Measurements from ENCODE around the gene SLC36A3.
"Not testable (repeated sequence)": the region's sequence is repeated elsewhere in the genome, so short reads cannot be mapped to it uniquely, and the experiment has no call there.

Gene SLC36A3

DNA sequence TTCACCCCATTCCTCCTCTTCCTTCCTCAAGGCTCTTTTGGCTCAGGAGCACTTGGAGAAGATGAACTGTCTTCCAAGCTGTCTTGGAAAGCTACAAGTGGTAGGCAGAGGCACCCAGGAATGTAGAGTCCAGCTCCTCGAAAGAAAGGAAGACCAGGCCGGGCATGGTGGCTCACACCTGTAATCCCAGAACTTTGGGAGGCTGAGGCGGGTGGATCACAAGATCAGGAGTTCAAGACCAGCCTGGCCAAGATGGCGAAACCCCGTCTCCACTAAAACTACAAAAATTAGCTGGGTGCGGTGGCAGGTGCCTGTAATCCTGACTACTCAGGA lies 68.4 kb downstream of the SLC36A3 start:
- not testable (repeated sequence) for DNase-seq

DNA sequence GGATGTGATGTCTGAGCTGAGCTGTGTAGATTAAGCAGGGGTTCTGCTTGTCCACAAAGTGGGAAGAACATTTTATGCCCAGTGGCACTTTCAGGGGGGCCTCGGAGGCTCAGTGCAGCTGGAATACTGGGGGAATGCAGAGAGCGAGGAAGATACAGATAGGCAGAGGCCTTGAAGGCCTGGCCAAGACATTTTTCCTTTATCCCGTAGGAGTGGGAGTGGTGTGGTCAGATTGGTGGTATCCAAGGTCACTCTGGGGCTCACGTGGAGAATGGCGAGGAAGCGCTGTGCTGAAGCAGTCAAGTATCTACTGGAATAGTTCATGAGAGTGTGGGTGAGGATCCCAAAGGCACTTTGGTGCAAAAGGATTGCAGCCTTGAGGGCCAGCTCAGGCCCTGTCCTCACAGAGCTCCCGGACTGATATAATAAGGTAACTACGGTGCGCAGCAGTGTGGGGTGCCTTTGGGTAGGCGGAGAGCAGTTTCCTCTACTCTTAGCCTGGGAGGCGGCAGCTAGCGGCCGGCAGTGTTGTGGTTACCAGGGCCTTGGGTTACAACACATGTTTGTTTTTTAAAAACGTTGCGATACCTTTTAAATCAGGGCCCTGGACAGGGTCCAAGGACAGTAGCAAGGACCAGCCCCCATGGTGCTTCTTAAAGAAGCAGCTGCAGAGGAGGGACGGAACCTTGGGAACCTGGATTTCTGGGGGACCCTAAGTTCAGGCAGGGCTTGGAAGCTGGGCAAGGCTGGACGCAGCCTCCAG lies 68.9 kb downstream of the SLC36A3 start:
- no peak for DNase-seq

DNA sequence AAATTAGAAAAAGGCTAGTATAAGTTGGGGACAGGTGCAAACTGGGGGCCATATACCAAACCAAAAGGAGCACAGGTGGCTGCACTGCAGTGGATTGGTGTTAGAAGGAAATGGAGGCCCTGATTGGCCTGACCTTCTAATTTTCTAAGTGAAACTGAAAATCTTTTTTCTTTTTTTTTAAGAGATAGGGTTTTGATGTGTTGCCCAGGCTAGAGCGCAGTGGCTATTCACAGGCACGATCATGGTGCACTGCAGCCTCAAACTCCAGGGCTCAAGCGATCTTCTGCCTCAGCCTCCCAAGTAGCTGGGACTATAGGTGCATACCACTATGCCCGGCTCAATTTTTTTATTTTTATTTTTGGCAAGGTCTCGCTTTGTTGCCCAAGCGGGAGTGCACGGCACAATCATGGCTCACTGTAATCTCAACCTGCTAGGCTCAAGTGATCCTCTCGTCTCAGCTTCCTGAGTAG lies 69.9 kb downstream of the SLC36A3 start:
- DNase-seq: no peak

DNA sequence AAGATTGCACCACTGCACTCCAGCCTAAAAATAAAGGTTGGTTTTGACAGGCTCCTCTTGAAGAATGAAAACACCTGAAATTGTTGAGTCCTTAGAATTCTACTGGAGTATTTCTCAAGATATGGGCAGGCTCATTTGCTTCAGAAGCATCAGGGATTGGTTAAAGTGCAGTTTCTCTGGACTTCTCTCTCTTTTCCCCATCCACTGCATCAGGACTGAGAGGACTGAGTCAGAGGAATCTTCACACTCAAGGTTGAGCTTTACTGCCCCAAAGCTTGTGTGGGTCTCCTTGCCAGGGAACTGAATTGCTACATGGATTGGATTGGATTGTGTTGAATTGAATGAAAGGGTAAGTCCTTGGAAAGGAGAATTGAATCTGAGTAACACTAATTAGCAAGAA lies 72.2 kb downstream of the SLC36A3 start:
- no peak for DNase-seq

DNA sequence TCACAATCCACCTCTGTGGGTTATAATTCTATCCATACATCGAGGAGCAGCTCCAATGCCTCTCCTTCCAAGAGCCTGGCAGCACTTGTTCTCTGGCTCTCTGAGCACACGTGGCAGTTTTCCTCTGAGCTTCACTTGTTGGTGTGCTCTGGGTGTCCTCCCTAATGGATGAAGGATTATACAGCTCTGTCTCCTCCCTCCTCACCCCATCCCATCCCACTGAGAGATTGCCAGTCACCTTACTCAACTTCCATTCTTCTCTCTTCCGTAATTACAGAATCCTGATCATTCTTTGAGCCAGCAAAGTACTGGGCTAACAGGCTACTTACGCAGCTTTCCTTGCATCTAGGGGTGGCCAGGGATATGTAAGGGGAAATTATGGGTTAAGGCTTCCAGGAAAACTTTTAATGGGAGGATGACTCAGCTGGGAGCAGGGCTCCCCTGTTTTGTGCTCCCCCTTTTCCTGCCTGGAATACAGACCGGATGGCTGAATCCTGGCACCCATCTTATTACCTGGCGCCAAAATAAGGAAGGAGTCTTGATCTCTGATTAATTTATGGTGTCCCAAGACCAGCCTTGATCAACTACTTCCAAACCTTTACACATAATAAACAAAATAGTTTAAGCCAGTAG lies 73.4 kb downstream of the SLC36A3 start:
- DNase-seq: no peak

DNA sequence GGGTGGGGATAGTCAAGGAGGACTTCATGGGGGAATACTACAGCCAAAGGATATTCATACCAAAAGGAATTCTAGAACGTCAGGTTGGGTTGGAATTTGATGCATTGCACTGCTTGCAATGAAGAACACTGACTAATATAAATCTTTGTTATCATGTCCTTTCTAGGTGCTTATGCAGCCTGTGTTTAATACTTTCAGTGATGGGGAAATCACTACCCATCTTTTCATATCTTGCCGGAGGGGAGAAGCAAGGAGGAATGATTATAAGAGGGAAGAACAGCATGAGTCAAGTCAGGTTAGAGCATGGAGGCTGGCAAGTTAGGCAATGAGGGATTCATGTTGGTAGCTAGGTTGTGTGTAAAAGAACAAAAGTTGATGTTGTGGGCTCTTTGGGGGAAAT lies 74.6 kb downstream of the SLC36A3 start:
- DNase-seq: no peak

DNA sequence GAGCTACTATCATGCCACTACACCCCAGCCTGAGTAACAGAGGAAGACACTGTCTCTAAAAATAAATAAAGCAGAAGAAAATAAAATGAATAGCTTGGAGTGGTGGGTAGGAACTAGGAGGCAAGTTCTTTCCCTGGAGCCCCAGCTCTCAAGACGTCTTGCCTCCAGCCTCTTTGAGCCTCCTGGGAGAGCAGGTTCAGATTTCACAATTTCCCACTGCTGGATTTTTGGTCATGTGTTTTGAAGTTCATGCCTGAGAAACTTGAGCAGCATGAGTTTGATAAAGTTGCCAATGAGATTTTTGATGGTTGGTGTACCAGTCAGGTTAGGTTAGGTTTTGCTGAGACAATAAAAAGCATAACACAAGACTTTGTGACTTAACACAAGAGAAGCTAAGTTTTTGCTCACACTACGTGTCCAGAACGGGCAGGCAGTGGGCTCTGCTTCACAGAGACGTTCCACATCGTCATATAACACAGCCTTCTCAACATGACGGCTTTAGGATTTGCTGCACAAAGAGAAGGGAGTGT lies 75.6 kb downstream of the SLC36A3 start:
- DNase-seq: no peak
